GM12873 (cell line): Measurements from ENCODE around the gene MMEL1.

Source experiments
- CTCF ChIP-seq: IDR thresholded peaks from 2 replicates; pipeline ENCODE4 v1.5.1; 2012; ENCODE audit warnings: low read depth, mild to moderate bottlenecking, moderate library complexity, low read length, control low read depth; ENCODE audit not compliant: insufficient read depth; ENCODE audit errors: missing control alignments

Gene MMEL1

GRCh38 chr1:2605509-2606395 is 27.1 kb downstream of the MMEL1 start:
- no peak for TF ChIP-seq CTCF

- TF ChIP-seq CTCF, result no peak
Measured at GRCh38 chr1:2604844-2605508, 27.8 kb downstream of the MMEL1 start.

GRCh38 chr1:2604156-2604843 is 28.5 kb downstream of the MMEL1 start:
- TF ChIP-seq CTCF, result no peak

- TF ChIP-seq CTCF, result no peak
Measured at GRCh38 chr1:2603521-2604155, 29.2 kb downstream of the MMEL1 start.

- no peak for TF ChIP-seq CTCF
Measured at GRCh38 chr1:2602866-2603520, 29.8 kb downstream of the MMEL1 start.

- TF ChIP-seq CTCF, result no peak
Measured at GRCh38 chr1:2602311-2602835, 30.4 kb downstream of the MMEL1 start.
